Peyer's patch (tissue), 4 donors: ENCODE data around the gene SHOC1.

Experiments
- POLR2A ChIP-seq, 2 donors: fragments of 450-650 bp; IDR thresholded peaks; one replicate each; pipeline ENCODE4 v1.5.1; 2017; ENCODE audit warnings: antibody characterized with exemption in 2 of 2, mild to moderate bottlenecking in 2 of 2, moderate library complexity in 2 of 2
- TF ChIP-seq, protein P1 (sequence below), 6 experiments: fragments of 450-650 bp in 4 of 6; fragments of 200-600 bp in 2 of 6; sonication (generic) in 1 of 6; IDR thresholded peaks; one replicate each; pipeline ENCODE4 v1.5.1; 2017 to 2019; ENCODE audit warnings: antibody characterized with exemption in 6 of 6, mild to moderate bottlenecking in 3 of 6, moderate library complexity in 1 of 6

DNA sequence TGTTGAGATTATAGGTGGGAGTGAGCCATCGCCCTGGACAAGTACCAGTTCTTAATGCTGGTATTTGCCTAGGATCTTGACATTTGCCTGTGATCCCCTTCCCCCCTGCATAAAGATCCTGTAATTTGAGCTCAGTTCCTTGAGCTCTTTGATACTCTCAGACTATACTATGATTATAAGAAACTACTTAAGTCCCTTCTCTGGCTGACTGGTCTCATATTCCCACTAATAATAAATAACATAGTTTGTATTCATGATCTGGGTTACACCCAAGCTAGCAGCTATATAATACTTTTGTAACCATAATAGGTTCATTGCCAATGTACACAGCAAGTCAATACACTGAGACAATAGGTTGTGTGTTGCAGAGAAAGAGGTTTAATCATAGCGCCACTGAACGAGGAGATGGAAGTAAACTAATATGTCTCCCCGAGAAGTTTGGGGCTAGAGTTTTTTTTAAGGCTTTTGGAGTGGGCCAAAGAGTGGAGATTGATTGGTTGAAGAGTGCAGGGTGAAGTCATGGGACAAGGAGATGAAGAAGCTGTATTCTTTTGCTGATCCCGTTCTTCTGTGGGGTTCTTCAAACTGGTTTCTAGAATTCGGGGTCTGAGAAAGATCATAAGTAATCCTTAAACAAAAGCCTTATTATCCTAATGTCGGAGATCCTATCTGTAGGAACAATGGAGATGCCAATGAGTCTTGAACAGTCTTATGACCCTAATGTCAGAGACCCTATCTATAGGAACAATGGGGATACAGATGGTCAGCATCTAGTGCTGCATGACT lies 20.7 kb upstream of the SHOC1 start:
- TF ChIP-seq, protein P1, sequence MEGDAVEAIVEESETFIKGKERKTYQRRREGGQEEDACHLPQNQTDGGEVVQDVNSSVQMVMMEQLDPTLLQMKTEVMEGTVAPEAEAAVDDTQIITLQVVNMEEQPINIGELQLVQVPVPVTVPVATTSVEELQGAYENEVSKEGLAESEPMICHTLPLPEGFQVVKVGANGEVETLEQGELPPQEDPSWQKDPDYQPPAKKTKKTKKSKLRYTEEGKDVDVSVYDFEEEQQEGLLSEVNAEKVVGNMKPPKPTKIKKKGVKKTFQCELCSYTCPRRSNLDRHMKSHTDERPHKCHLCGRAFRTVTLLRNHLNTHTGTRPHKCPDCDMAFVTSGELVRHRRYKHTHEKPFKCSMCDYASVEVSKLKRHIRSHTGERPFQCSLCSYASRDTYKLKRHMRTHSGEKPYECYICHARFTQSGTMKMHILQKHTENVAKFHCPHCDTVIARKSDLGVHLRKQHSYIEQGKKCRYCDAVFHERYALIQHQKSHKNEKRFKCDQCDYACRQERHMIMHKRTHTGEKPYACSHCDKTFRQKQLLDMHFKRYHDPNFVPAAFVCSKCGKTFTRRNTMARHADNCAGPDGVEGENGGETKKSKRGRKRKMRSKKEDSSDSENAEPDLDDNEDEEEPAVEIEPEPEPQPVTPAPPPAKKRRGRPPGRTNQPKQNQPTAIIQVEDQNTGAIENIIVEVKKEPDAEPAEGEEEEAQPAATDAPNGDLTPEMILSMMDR (IDR thresholded peaks at IDR 0.05), result no peak
- TF ChIP-seq POLR2A (IDR thresholded peaks at IDR 0.05), result no peak
